ENCODE data around the gene MTHFD1L.

Gene MTHFD1L

GRCh38 chr6:151060766-151061531 lies 195.4 kb downstream of the MTHFD1L start:
- no CpG with 5 or more reads among the region's 10 CpGs for WGBS (ENCODE audit: insufficient coverage, insufficient read length)
- no peak overlapping the region for H3K27ac ChIP-seq (ENCODE audit: low read length)

GRCh38 chr6:151063352-151063751 lies 197.8 kb downstream of the MTHFD1L start:
- Histone ChIP-seq H3K4me1 (ENCODE audit: control insufficient read depth, insufficient read depth, low read length) (no peaks in the 10 kb centered on the region), H3K9me3 (ENCODE audit: control insufficient read depth, insufficient read depth, low read length) (no peaks in the 10 kb centered on the region), H3K36me3 (ENCODE audit: control insufficient read depth, insufficient read depth, low read length) (peaks cover 5% of the 10 kb centered on the region; the same call in 1 of the 2 replicates), H3K27me3 (ENCODE audit: control insufficient read depth, insufficient read depth, low read length) (no peaks in the 10 kb centered on the region), H3K4me3 (ENCODE audit: low read length) (no peak overlapping the region), H3K27ac (ENCODE audit: low read length) (no peak overlapping the region)
- no peak for DNase-seq (ENCODE audit: low read depth, low spot score)
- WGBS (ENCODE audit: insufficient coverage, insufficient read length), result no CpG with 5 or more reads among the region's 3 CpGs

More at GRCh38 chr6:151060766-151061531, 195.4 kb downstream of the MTHFD1L start:
- no peaks in the 10 kb centered on the region for H3K9me3 ChIP-seq (ENCODE audit: control insufficient read depth, insufficient read depth, low read length)
- H3K4me1 ChIP-seq (ENCODE audit: control insufficient read depth, insufficient read depth, low read length), result no peaks in the 10 kb centered on the region
- H3K27me3 ChIP-seq (ENCODE audit: control insufficient read depth, insufficient read depth, low read length), result no peaks in the 10 kb centered on the region
- H3K4me3 ChIP-seq (ENCODE audit: low read length), result no peak overlapping the region
- peaks cover 5% of the 10 kb centered on the region; the same call in 1 of the 2 replicates for H3K36me3 ChIP-seq (ENCODE audit: control insufficient read depth, insufficient read depth, low read length)
- DNase-seq (ENCODE audit: low read depth, low spot score), result no peak

GRCh38 chr6:151063842-151064647 lies 198.5 kb downstream of the MTHFD1L start:
- no peaks in the 10 kb centered on the region for H3K27me3 ChIP-seq (ENCODE audit: control insufficient read depth, insufficient read depth, low read length)
- DNase-seq (ENCODE audit: low read depth, low spot score), result no peak
- no peak overlapping the region for H3K4me3 ChIP-seq (ENCODE audit: low read length)
- peaks cover 5% of the 10 kb centered on the region; the same call in 1 of the 2 replicates for H3K36me3 ChIP-seq (ENCODE audit: control insufficient read depth, insufficient read depth, low read length)
- H3K9me3 ChIP-seq (ENCODE audit: control insufficient read depth, insufficient read depth, low read length), result no peaks in the 10 kb centered on the region
- no peak overlapping the region for H3K27ac ChIP-seq (ENCODE audit: low read length)
- no CpG with 5 or more reads among the region's 12 CpGs for WGBS (ENCODE audit: insufficient coverage, insufficient read length)
- H3K4me1 ChIP-seq (ENCODE audit: control insufficient read depth, insufficient read depth, low read length), result no peaks in the 10 kb centered on the region

DNA sequence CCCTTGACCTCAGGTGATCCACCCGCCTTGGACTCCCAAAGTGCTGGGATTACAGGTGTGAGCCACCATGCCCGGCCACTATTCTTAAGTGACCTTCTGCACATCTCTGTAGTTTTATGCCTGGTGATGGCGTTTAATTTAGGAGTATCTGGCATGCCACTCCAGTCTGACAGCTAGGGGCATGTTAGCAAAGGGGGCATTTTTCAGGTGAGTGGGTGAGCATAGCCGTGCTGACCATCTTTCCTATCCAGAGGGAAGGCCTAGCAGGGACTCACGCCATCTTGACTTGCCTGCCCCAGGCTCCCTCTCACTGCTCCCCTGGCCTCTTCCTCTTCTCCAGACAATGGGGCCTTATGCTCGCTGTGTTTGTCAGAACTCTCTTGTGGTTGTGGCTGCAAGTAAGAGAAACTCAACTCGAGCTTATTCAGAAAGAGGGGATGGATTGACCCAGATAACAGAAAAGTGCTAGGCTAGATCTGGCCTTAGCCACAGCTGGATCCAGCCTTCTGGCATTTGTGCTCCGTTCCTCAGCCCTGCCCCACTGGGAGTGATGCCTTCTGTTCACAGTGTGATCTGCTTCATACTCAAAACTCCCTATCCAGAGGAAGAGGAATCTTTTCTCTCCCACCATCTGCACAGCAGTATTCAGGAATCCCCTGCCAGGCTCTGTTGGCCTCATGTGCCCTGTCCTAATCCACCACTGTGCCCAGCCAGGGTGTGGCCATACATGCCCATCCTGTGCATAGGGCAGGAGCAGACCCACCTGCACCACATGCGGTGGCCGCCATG lies 199.7 kb downstream of the MTHFD1L start:
- Histone ChIP-seq H3K4me3 (ENCODE audit: low read length) (no peak overlapping the region), H3K36me3 (ENCODE audit: control insufficient read depth, insufficient read depth, low read length) (peaks cover 5% of the 10 kb centered on the region; the same call in 1 of the 2 replicates), H3K9me3 (ENCODE audit: control insufficient read depth, insufficient read depth, low read length) (no peaks in the 10 kb centered on the region), H3K27me3 (ENCODE audit: control insufficient read depth, insufficient read depth, low read length) (no peaks in the 10 kb centered on the region; the same call in 1 of the 2 replicates), H3K4me1 (ENCODE audit: control insufficient read depth, insufficient read depth, low read length) (no peaks in the 10 kb centered on the region), H3K27ac (ENCODE audit: low read length) (no peak overlapping the region)
- no CpG with 5 or more reads among the region's 10 CpGs for WGBS (ENCODE audit: insufficient coverage, insufficient read length)
- no peak for DNase-seq (ENCODE audit: low read depth, low spot score)

DNA sequence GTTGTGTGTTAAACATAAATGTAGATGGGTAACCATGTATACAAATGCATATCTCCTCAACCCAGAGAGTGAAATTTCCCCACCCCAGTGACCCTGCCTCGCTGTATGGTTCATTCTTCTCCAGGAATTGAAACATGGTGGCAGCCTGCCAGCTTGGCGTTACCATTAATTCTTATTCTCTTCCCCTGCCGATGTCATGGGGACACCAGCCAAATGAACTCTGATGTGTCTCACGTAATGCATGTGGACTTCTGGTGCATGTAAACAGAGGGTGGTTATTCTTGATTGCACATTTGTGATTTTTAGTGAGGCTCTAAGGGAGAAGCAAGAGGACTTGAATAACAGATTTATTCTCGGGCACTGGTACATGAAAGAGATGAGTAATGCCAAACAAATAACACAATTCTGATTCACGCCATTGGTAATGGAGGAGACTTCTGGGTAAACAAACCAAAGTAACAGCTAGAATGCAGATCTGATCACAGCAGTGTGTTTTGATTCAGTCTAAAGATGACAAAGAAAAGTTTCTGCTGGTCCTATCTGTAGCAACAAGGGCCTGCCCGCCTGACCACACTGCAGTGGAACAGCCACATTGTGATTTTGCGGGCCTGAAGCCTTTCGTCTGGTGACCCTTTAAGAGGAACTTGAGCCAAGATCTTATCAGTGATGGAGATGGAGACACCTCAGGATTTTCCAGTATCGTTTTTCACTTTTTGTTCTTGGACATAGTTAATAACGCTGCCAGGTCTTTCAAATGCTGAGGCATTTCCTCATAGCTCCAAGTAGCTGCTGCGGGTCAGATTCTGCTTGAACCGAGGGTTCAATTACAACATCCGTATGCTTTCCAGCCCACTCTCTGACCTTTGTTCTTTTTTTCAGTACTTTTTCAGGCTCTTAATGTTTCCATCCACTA lies 202.4 kb downstream of the MTHFD1L start:
- WGBS (ENCODE audit: insufficient coverage, insufficient read length), result no CpG with 5 or more reads among the region's 14 CpGs
- no peaks in the 10 kb centered on the region for H3K9me3 ChIP-seq (ENCODE audit: control insufficient read depth, insufficient read depth, low read length)
- H3K27me3 ChIP-seq (ENCODE audit: control insufficient read depth, insufficient read depth, low read length), result no peaks in the 10 kb centered on the region; the same call in 1 of the 2 replicates
- no peak overlapping the region for H3K27ac ChIP-seq (ENCODE audit: low read length)
- peaks cover 5% of the 10 kb centered on the region; the same call in 1 of the 2 replicates for H3K36me3 ChIP-seq (ENCODE audit: control insufficient read depth, insufficient read depth, low read length)
- H3K4me1 ChIP-seq (ENCODE audit: control insufficient read depth, insufficient read depth, low read length), result no peaks in the 10 kb centered on the region
- no peak overlapping the region for H3K4me3 ChIP-seq (ENCODE audit: low read length)
- no peak for DNase-seq (ENCODE audit: low read depth, low spot score)

DNA sequence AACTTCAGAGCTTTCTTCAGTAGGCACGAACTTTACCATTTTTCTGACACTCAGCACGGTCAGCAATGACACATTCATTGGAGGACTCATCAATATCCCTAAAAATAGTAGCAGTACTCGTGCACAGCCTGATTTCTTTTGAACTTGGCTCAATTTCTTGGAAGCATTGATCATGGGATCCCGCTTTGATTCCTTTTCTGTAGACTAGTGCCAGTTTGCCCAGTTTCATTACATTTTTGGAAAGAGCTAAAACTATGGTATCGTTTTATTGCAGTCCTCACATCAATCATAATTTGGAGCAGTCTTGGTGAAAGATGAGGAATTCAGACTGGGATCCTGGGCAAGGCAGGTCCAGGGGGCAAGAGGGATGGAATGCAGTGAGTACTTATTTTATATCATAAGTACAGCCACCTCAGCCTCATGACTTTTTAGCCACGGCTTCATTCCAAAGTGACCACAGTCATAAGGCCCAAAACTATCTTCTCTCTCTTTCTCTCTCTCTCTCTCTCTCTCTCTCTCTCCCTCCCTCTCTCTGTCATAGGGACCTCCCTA lies 203.3 kb downstream of the MTHFD1L start:
- Histone ChIP-seq H3K27ac (ENCODE audit: low read length) (no peak overlapping the region), H3K27me3 (ENCODE audit: control insufficient read depth, insufficient read depth, low read length) (no peaks in the 10 kb centered on the region; the same call in 1 of the 2 replicates), H3K36me3 (ENCODE audit: control insufficient read depth, insufficient read depth, low read length) (peaks cover 5% of the 10 kb centered on the region; the same call in 1 of the 2 replicates), H3K4me1 (ENCODE audit: control insufficient read depth, insufficient read depth, low read length) (no peaks in the 10 kb centered on the region), H3K9me3 (ENCODE audit: control insufficient read depth, insufficient read depth, low read length) (no peaks in the 10 kb centered on the region), H3K4me3 (ENCODE audit: low read length) (no peak overlapping the region)
- WGBS (ENCODE audit: insufficient coverage, insufficient read length), result no CpG with 5 or more reads among the region's 6 CpGs
- DNase-seq (ENCODE audit: low read depth, low spot score), result no peak

DNA sequence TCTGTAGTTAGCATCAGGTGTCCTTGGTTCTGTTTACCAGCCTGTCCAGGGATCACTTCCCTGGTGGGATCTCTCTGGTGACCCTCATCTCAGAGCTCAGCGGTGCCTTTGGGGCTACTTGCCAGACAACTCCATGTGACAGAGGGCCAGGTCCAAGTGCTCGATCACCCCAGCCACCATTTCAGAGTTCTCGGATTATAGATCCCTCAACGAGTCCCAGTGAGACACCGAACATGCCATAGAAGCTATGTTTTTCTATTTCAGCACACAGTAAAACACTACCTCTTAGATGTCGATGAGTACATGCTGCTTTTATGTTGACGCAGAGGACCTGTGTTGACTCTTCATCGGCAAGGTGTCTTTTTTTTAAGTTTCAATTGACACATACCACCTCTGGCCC lies 204.1 kb downstream of the MTHFD1L start:
- Histone ChIP-seq H3K9me3 (ENCODE audit: control insufficient read depth, insufficient read depth, low read length) (no peaks in the 10 kb centered on the region), H3K4me1 (ENCODE audit: control insufficient read depth, insufficient read depth, low read length) (no peaks in the 10 kb centered on the region), H3K27ac (ENCODE audit: low read length) (no peak overlapping the region), H3K4me3 (ENCODE audit: low read length) (no peak overlapping the region), H3K36me3 (ENCODE audit: control insufficient read depth, insufficient read depth, low read length) (peaks cover 5% of the 10 kb centered on the region; the same call in 1 of the 2 replicates), H3K27me3 (ENCODE audit: control insufficient read depth, insufficient read depth, low read length) (no peaks in the 10 kb centered on the region; the same call in 1 of the 2 replicates)
- DNase-seq (ENCODE audit: low read depth, low spot score), result no peak
- no CpG with 5 or more reads among the region's 8 CpGs for WGBS (ENCODE audit: insufficient coverage, insufficient read length)

DNA sequence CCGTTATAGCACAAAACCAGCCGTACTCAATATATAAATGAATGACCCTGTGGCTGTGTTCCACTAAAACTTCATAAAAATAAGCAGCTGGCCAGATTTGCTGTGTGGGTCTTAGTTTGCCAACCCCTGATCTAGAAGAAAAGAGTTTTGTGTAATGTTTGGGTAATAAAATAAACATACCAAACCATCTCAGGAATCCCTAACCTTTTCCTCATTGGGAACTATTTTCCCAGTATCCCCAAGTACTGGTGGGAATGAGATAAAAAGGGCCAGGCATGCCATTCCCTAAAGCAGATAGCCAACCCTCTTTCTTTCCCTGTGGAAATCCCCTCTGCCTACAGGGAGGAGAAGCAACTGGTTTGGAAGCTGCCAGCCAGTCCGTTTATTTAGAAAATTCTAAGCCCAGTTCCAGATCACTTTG lies 205.1 kb downstream of the MTHFD1L start:
- no peak overlapping the region for H3K4me3 ChIP-seq (ENCODE audit: low read length)
- H3K27ac ChIP-seq (ENCODE audit: low read length), result no peak overlapping the region
- no CpG with 5 or more reads among the region's 3 CpGs for WGBS (ENCODE audit: insufficient coverage, insufficient read length)

DNA sequence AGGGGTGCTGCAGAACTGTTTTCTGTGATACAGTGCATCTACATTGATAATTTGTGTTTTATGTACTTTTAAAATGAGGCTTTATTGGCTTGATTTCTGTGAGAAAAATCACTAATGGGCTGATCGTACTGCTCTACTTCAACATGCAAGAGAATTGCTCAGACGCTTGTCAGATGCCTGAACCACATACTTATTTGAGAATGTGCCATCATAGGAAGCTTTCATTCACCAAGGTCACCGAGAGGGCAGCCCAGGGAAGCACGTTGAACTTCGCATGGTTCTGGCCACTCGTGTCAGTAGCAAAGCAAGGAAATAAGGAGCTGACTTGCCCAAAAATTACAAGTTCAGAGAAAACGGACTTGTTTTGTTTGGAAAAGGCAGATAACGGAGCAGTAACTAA lies 205.8 kb downstream of the MTHFD1L start:
- DNase-seq (ENCODE audit: low read depth, low spot score), result no peak
- H3K9me3 ChIP-seq (ENCODE audit: control insufficient read depth, insufficient read depth, low read length), result no peaks in the 10 kb centered on the region
- no peak overlapping the region for H3K4me3 ChIP-seq (ENCODE audit: low read length)
- H3K4me1 ChIP-seq (ENCODE audit: control insufficient read depth, insufficient read depth, low read length), result no peaks in the 10 kb centered on the region
- no CpG with 5 or more reads among the region's 8 CpGs for WGBS (ENCODE audit: insufficient coverage, insufficient read length)
- no peaks in the 10 kb centered on the region; the same call in 1 of the 2 replicates for H3K27me3 ChIP-seq (ENCODE audit: control insufficient read depth, insufficient read depth, low read length)
- H3K36me3 ChIP-seq (ENCODE audit: control insufficient read depth, insufficient read depth, low read length), result no peaks in the 10 kb centered on the region
- H3K27ac ChIP-seq (ENCODE audit: low read length), result no peak overlapping the region

More for the DNA sequence above, 205.1 kb downstream of the MTHFD1L start:
- no peaks in the 10 kb centered on the region for H3K4me1 ChIP-seq (ENCODE audit: control insufficient read depth, insufficient read depth, low read length)
- no peaks in the 10 kb centered on the region; the same call in 1 of the 2 replicates for H3K27me3 ChIP-seq (ENCODE audit: control insufficient read depth, insufficient read depth, low read length)
- no peaks in the 10 kb centered on the region for H3K9me3 ChIP-seq (ENCODE audit: control insufficient read depth, insufficient read depth, low read length)
- peaks cover under 1% of the 10 kb centered on the region; the same call in 1 of the 2 replicates for H3K36me3 ChIP-seq (ENCODE audit: control insufficient read depth, insufficient read depth, low read length)
- no peak for DNase-seq (ENCODE audit: low read depth, low spot score)
